Measurements from ENCODE around the gene DR1. TPM values are rescaled to one million over a fixed set of nuclear protein-coding genes. Genes with fewer than 3 reads are reported as not detected.
"Not testable (repeated sequence)": the region's sequence is repeated elsewhere in the genome, so short reads cannot be mapped to it uniquely, and the experiment has no call there.

DR1 gene
- total RNA-seq, 1 donor from 2014 or later = 38.3 TPM

DNA sequence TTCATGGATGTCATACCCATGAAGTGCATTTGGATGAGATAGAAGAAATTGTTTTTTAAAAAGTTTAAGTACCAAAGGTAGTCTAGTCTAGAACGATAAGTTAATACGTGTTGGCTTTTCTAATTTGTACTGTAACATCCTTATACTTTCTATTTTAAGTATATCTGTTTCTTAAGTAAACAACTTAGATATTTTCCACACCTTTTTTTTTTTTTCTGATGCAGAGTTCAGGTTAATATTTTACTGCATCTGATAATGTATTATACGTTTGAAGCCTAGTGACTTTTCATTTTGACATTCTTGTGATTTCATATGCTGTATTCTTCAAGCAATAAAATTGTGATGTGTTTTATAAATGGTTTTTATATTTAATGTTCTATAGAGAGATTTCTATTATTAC is 16.5 kb downstream of the DR1 start:
- ATAC-seq (no peak), DNase-seq (no peak)
- intact Hi-C loops (cut with micrococcal nuclease) = no loop called here

DNA sequence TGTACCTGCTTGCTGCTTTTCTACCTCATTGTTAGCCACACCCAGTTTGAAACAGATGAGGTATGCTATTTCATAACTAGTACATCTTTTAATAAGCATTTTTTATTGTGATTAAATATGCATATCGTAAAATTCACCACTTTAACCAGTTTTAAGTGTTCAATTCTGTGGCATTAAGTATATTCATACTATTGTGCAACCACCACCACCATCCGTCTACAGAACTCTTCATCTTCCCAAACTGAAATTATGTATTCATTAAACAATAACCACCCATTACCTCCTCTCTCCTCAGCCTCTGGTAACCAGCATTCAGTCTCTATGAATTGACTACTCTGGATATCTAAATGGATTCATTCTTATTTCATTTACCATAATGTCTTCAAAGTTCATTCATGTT is 20.1 kb downstream of the DR1 start:
- no peak for ATAC-seq
- no peak for DNase-seq
- intact Hi-C loops (cut with micrococcal nuclease) = no loop called here

DNA sequence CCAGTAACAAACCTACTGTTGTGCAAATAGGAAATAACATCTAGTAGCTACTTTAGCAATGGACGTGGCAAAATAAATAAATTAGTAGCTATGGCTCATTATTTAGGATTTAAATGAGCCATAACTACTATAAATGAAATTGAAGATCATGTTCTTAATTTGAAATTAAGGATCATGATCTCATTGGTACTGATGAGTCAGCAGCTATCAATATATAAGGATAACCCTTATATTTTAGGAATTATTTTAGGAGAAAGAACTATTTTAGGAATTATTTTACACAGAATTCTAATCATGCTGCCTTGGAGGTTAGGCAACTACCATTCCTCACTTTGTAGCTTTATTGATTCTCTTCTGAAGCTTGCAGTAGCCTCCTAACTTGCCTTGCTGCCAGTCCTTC is 24.0 kb downstream of the DR1 start:
- DNase-seq = no peak
- intact Hi-C loops (cut with micrococcal nuclease) = no loop called here

DNA sequence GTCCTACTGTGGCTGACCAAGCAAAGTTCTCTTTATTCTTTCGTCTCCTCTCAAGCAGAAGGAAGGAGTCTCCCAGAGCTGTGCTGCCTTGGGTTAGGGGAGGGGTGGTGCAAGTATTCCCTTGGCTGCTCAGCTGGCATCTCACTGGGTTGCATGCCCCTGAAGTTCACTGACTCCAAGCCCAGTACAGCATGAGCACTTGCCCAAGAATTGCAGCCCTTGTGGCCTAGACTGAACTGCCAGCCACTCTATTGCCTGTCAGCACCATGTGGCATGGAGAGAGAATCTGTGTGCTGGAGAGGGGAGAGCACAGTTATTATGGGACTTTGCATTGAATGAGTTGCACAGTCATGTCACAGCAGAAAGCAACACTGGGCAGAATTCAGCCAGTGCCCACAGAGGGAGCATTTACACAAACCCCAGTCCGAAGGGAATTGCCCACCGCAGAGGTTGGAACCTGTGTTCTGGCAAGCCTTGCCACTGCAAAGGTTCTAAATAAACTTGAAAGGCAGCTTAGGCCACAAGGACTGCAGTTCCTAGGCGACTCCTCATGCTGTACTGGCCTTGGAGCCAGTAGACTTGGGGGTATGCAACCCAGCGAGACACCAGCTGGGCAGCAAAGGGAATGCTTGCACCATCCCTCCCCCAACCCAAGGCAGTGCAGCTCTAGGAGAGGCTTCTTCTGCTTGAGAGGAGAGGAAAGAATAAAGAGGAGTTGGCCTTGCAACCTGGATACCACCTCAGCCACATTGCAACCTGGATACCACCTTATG is 28.8 kb downstream of the DR1 start:
- DNase-seq (no peak), ATAC-seq (peak; percentile 86)
- intact Hi-C loops (cut with micrococcal nuclease) = no loop called here

More for the DNA sequence above, 24.0 kb downstream of the DR1 start:
- ATAC-seq = no peak

DNA sequence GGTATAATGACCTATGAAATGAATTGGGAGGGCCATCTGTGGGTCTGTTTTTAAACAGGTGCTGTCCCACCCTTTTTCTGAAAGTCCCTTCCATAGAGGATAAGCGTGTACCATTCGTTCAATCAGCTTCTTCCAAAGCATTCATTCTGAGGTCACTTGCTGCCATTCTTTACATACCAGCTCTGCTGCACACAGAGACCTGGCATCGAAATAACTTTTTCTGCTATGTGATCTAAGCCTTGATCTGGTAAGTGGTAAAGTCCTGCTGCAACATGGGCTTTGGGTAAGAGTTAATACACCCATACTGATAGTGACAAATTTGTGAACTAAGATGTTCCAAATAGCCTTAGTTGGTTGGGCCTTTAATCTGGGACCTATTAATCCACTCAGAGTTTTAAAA is 38.9 kb downstream of the DR1 start:
- no peak for DNase-seq
- ATAC-seq = no peak
- intact Hi-C loops (cut with micrococcal nuclease) = no loop called here

DNA sequence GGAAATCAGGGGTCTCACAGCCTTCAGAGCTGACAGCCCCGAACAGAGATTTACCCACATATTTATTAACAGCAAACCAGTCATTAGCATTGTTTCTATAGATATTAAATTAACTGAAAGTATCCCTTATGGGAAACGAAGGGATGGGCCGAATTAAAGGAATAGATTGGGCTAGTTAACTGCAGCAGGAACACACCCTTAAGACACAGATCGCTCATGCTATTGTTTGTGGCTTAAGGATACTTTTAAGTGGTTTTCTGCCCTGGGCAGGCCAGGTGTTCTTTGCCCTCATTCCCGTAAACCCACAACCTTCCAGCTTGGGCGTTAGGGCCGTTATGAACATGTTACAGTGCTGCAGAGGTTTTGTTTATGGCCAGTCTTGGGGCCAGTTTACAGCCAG is 40.6 kb downstream of the DR1 start:
- DNase-seq; ATAC-seq; intact Hi-C loops (cut with micrococcal nuclease): not testable (repeated sequence)

DNA sequence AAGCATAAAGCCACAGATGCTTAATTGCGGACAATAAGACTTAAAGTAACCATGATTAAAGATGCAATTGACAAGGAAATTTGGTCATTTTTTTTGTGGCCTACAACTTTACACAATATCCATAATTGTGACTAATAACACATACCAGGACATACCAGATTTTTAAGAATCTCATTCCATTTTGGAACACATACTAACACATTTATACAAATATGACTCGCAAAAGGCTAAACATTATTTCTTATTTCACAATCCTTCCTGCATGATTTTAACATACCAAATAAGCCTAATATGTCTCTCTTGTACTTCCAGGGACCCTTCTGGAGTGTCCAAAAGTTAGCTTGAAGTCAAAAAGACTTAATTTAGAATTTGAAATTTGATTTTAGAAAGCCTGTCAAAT is 48.8 kb downstream of the DR1 start:
- DNase-seq = no peak
- intact Hi-C loops (cut with micrococcal nuclease) = no loop called here
- no peak for ATAC-seq

DNA sequence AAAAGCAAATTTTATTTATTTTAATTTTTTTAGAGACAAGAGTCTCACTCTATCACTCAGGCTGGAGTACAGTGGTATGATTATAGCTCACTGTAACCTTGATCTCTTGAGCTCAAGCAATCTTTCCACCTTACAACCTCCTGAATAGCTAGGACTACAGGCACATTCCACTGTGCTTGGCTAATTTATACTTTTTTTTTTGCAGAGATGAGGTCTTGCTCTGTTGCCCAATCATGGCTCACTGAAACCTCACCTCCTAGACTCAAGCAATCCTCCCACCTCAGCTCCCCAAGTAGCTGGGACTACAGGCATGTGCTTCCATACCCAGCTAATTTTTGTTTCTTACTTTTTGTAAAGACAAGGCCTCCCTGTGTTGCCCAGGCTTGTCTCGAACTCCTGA is 49.5 kb downstream of the DR1 start:
- ATAC-seq (no peak), DNase-seq (no peak)
- intact Hi-C loops (cut with micrococcal nuclease) = no loop called here

DNA sequence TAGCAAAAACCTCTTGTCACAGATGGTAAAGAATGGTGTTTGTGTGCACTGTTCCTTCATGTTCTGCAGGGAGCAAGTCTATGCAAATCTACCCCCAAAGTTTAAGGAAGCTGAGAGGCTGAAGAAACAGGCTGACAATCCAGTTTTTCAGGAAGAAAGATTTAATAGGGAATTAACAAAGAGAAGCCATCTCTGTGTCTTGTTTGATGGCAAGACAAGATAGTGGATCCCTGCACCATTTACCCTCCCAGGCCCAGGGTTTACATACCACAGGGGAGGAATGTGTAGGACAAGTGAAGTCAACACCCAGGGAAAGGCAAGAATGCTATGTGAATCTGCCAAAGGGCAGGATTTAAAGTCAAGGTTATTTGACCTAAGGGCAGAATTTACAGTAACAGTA is 54.1 kb downstream of the DR1 start:
- no peak for DNase-seq
- intact Hi-C loops (cut with micrococcal nuclease) = no loop called here
- no peak for ATAC-seq

DNA sequence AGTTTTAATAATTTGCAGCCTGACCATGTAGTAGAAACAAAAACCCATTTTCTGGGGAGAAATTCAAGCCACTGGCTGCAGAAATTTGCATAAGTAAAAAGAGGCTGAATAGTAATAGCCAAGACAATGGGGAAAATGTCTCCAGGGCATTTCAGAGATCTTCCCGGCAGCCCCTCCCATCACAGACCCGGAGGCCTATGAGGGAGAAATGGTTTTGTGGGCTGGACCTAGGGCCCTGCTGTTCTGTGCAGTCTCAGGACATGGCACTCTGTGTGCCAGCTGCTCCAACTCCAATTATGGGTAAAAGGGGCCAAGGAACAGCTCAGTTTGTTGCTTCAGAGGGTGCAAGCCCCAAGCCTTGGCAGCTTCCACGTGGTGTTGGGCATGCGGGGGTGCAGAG is 62.5 kb downstream of the DR1 start:
- intact Hi-C loops (cut with micrococcal nuclease) = no loop called here
- no peak for ATAC-seq
- DNase-seq = no peak

DNA sequence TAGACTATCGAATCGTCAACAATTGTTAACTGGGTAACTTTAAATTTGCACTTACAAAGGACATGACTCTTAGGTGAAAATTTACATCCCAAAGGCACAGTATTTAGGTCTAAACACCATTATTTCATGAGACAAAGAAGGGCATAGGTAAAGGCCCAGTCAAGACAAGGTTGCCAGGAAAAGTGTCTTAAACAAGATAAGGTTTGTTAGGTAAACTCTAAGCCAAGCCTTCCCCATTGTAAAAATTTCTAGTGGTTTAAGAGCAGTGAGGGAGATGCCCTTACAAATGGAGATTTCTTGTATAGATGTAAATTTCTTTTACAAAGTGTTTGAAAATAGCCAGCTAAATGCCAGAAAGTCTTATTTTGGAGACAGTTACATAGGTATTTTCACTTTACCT is 65.3 kb downstream of the DR1 start:
- no peak for ATAC-seq
- no peak for DNase-seq
- intact Hi-C loops (cut with micrococcal nuclease) = no loop called here

DNA sequence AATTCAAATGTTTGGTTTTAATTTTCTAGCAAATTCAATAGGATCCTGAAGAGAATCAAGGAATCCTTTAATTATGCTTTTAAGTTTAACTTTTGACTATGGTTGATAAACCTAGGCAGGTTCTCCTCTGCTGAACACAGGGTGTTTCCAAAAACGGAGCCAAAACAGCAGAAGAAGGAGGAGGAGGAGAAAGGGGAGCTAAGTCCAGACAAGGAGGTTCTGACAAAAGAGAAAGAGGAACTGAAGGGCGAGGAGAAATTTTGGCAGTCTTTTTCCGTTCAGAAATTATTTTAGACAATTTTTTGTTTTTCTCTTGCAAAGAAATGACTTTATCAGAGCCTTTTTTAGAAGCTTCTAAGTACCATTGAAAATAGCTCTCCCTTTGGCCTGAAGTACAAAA is 69.0 kb downstream of the DR1 start:
- intact Hi-C loops (cut with micrococcal nuclease) = no loop called here
- ATAC-seq = peak; percentile 32

DNA sequence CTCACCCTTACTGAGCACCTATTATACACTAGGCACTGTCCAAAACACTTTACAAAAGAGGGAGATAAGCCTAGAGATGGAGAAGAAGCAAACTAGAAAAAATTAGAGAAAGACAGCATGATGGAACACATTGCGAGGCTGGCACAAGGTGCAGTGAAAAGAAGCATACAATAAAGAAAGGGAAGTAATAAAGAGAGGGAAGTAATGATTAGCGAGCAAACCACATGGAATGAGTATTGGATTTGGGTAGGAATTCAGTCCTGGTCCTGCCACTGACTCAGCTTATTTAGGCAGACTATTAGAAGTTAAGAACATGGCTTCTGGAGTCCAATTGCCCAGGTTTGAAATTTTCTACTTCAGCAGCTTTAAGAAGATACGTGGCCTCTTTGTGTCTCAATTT is 69.6 kb downstream of the DR1 start:
- DNase-seq (no peak), ATAC-seq (no peak)
- intact Hi-C loops (cut with micrococcal nuclease) = no loop called here

More for the DNA sequence above, 69.0 kb downstream of the DR1 start:
- DNase-seq = no peak

DNA sequence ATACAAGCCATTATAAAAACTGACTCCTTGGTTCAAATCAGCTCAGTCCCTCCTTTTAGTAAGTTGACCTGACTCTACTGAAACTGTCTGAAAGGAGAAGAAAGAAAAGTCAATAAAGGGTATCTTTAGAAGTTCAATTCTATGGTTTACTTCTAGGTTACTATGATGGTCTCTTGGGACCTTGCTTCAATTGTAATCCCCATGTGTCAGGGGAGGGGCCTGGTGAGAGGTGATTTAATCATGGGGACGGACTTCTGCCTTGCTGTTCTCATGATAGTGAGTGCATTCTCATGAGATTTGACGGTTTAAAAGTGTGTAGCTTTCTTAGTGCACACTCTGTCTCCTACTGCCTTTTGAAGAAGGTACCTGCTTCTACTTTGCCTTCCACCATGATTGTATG is 70.5 kb downstream of the DR1 start:
- ATAC-seq (no peak), DNase-seq (no peak)
- intact Hi-C loops (cut with micrococcal nuclease) = no loop called here

Other genes with a start within 250 kb of the DR1 start
- gene TMED5, start 165.5 kb upstream of the DR1 start, total RNA-seq = 54.8 TPM
- 2.9 TPM for gene CCDC18, start 165.2 kb upstream of the DR1 start, total RNA-seq
- 23.6 TPM for gene FNBP1L, start 102.2 kb downstream of the DR1 start, total RNA-seq